Tibial nerve (tissue), 4 donors: Measurements from ENCODE around the gene MFSD11.

Source experiments
- CTCF ChIP-seq, 5 experiments: fragments of 200-600 bp in 3 of 5; fragments of 450-650 bp in 2 of 5; sonication (generic) in 3 of 5; IDR thresholded peaks; one replicate each; pipeline ENCODE4 v1.5.1; 2016 to 2019; ENCODE audit warnings: antibody characterized with exemption in 5 of 5, mild to moderate bottlenecking in 3 of 5, moderate library complexity in 2 of 5
- EP300 ChIP-seq, 2 donors: sonication (generic); formaldehyde crosslinking; IDR thresholded peaks; one replicate each; pipeline ENCODE4 v1.6.1; 2017; ENCODE audit warnings: antibody characterized with exemption in 2 of 2, mild to moderate bottlenecking in 1 of 2
- POLR2A ChIP-seq, 2 donors: fragments of 450-650 bp; IDR thresholded peaks; one replicate each; pipeline ENCODE4 v1.6.1; 2017; ENCODE audit warnings: antibody characterized with exemption in 2 of 2, mild to moderate bottlenecking in 2 of 2, moderate library complexity in 2 of 2

GRCh38 chr17:76822184-76822778 lies 84.4 kb downstream of the MFSD11 start:
- TF ChIP-seq CTCF (IDR thresholded peaks at IDR 0.05): no peak
- TF ChIP-seq POLR2A (IDR thresholded peaks at IDR 0.05): no peak
- TF ChIP-seq EP300 (IDR thresholded peaks at IDR 0.05): no peak
